Measurements from ENCODE around the gene SMCP. TPM values are rescaled to one million over a fixed set of nuclear protein-coding genes. Genes with fewer than 3 reads are reported as not detected.

Gene SMCP, protein sequence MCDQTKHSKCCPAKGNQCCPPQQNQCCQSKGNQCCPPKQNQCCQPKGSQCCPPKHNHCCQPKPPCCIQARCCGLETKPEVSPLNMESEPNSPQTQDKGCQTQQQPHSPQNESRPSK
- not detected for total RNA-seq

DNA sequence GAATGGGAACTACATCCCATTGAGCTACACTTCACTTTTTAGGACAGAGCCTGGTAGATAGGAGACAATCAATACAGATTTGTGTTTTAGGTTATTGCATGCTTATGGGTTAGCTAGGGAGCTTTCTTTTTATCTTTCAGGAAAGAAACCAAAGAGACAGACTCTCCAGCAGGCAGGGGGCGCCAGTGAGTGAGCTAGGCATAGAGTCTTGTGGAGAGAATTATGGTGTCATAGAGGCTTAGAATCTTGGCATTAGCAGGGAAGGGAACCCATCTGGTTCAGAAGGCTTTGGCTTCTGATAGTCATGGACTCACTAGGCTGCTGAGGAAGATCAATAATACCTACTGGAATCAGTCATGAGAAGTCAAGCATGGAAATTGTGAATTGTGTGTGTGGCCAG lies at the start of gene SMCP:
Gene SMCP (plus strand): TSS at position 281 of the 400 bp plus-strand sequence. CDS start 6,101 bp downstream, outside the sequence.
- Mint-ChIP-seq H3K4me3 (no peak within 1 kb of the TSS), H3K36me3 (ENCODE audit: low read depth) (no peaks in the 10 kb centered on the region), H3K4me1 (peaks cover 3% of the 10 kb centered on the region), H3K27me3 (peaks cover 11% of the 10 kb centered on the region), H3K27ac (no peak within 1 kb of the TSS), H3K9me3 (no peaks in the 10 kb centered on the region)
- DNase-seq: peak; percentile 10
- CTCF ChIA-PET: interaction anchor here (0.5 to 1.1 kb wide), 2 partner anchors 32 to 107 kb away, joined by 3 to 4 read pairs; no protein-coding TSS in a partner anchor
- POLR2A ChIA-PET: no interaction called here

DNA sequence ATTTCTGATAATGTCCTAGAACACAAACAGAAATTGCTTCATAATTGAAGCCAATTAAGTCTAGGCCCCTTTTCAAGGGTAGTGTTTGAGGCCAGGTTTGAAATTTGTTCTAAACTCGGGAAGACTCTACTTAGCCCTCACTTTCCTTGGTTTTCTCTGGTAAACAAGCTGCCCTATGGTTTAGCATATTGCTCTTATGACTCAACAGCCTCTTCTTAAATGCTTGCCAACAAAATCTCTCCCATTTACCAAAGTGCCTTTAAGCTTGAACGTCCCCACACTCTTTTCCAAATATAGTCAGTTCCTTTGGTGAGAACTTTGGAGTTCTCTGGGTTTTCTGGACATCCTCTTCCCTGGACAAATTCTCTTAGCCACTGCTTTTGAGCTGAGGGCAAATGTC lies 41.3 kb upstream of the SMCP start:
- Mint-ChIP-seq H3K4me3 (no peak overlapping the region), H3K27me3 (peaks cover 11% of the 10 kb centered on the region), H3K4me1 (no peaks in the 10 kb centered on the region), H3K27ac (no peak overlapping the region), H3K9me3 (no peaks in the 10 kb centered on the region), H3K36me3 (ENCODE audit: low read depth) (no peaks in the 10 kb centered on the region)
- DNase-seq: no peak
- CTCF ChIA-PET: no interaction called here
- POLR2A ChIA-PET: no interaction called here

GRCh38 chr1:152842556-152842955 lies 35.6 kb upstream of the SMCP start, which contains the start of gene LCE6A:
Gene LCE6A, plus strand, starts transcription at chr1:152842856. Its CDS starts 665 bp downstream, at chr1:152843521.
- Mint-ChIP-seq H3K27ac (no peak within 1 kb of the TSS), H3K4me3 (no peak within 1 kb of the TSS), H3K27me3 (peaks cover 5% of the 10 kb centered on the region), H3K4me1 (no peaks in the 10 kb centered on the region), H3K9me3 (no peaks in the 10 kb centered on the region), H3K36me3 (ENCODE audit: low read depth) (no peaks in the 10 kb centered on the region)
- CTCF ChIA-PET: no interaction called here
- POLR2A ChIA-PET: no interaction called here
- DNase-seq: no peak

DNA sequence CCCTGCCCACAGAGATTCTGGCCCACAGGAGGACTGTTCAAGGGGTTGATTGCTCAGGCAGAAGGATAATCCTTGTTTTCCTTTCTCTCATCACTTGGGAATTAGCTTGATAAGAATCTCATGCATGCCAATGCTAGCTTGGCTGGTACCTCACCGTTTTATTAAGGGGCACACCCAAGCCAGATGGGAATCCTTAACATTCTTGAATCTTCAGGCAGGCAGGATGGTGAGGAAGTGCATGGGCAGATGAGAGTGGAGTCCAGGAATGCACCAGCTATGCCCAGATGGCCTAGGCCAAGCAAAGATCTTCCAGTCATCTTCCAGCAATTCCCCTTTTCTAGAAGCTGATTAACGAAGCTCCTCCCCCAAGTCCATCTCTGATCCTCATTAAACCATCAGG lies 22.5 kb upstream of the SMCP start:
- ChIA-PET POLR2A (no interaction called here), CTCF (no interaction called here)
- Mint-ChIP-seq H3K4me3 (no peak overlapping the region), H3K27me3 (peaks cover 3% of the 10 kb centered on the region), H3K4me1 (no peaks in the 10 kb centered on the region), H3K9me3 (no peaks in the 10 kb centered on the region), H3K36me3 (ENCODE audit: low read depth) (no peaks in the 10 kb centered on the region), H3K27ac (no peak overlapping the region)
- no peak for DNase-seq

DNA sequence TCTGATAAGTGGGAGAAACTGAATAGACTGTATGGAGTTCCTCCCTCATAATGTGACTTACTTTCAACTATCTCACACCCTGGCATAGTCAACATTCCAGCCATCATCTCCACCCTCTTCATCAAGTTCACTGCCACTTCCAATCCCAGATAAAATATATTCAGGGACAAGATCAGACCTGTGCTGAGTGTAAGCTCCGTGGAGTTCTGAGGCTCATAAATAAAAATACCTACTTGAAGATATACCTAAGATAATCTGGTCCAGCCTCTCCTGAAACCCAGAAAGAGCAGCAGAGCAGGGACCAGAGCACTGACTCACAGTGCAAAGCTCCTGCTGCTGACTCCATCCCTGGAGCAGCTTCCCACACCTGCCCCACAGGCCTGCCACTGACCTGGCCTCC lies 20.1 kb upstream of the SMCP start:
- Mint-ChIP-seq H3K36me3 (ENCODE audit: low read depth) (no peaks in the 10 kb centered on the region), H3K27ac (no peak overlapping the region), H3K4me1 (no peaks in the 10 kb centered on the region), H3K9me3 (no peaks in the 10 kb centered on the region), H3K27me3 (peaks cover 3% of the 10 kb centered on the region), H3K4me3 (no peak overlapping the region)
- CTCF ChIA-PET: no interaction called here
- POLR2A ChIA-PET: no interaction called here
- DNase-seq: no peak

DNA sequence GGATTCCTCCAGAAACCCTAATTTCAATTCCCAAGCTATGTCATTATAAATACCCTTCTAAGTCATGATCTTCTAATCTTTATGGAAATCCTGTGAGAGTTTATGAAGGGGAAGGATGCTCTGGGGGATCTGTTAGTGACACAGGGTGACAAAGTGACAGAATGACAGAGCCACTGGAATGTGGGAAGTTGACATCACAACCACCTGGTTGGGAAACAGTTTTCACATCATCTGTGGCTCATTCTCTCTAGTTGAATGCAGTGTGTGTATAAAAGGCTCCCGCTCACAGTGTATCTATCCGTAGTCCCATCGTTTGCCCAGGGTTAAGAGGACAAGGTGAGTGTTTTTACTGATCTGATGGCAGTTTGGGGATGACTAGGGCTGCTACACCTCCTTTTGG lies 18.4 kb upstream of the SMCP start, which contains the start of gene LCE7A:
Gene LCE7A (plus strand): TSS at position 301 of the 400 bp plus-strand sequence. CDS start 702 bp downstream, outside the sequence.
- Mint-ChIP-seq H3K9me3 (no peaks in the 10 kb centered on the region), H3K27me3 (peaks cover 7% of the 10 kb centered on the region), H3K4me3 (no peak within 1 kb of the TSS), H3K36me3 (ENCODE audit: low read depth) (no peaks in the 10 kb centered on the region), H3K4me1 (no peaks in the 10 kb centered on the region), H3K27ac (no peak within 1 kb of the TSS)
- CTCF ChIA-PET: no interaction called here
- no peak for DNase-seq
- POLR2A ChIA-PET: no interaction called here

GRCh38 chr1:152860129-152860528 lies 18.0 kb upstream of the SMCP start:
- no peak overlapping the region for H3K4me3 Mint-ChIP-seq
- H3K4me1 Mint-ChIP-seq: no peaks in the 10 kb centered on the region
- ChIA-PET POLR2A (no interaction called here), CTCF (no interaction called here)
- no peak for DNase-seq
- H3K27ac Mint-ChIP-seq: no peak overlapping the region
- no peaks in the 10 kb centered on the region for H3K36me3 Mint-ChIP-seq (ENCODE audit: low read depth)
- peaks cover 7% of the 10 kb centered on the region for H3K27me3 Mint-ChIP-seq
- H3K9me3 Mint-ChIP-seq: no peaks in the 10 kb centered on the region

DNA sequence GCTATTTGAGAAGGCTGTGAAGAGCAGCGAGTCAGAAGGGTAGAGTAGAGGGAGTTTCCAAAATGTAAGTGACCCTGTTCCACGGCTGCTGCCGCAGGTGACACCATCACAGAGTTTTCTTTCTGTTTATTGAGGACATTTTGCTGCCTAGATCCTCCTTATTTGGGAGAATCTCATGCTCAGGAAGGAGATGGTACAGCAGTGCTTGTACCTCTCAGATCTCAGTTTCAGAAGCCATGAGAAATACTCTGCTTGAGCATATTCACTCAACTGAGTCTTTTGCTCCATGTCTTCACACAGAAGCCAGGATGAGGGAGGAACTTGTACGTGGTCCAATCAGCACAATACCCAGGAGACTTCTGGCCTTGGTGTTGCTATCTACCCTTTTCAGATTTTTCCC lies 16.7 kb upstream of the SMCP start:
- CTCF ChIA-PET: no interaction called here
- no peak for DNase-seq
- Mint-ChIP-seq H3K36me3 (ENCODE audit: low read depth) (no peaks in the 10 kb centered on the region), H3K4me1 (no peaks in the 10 kb centered on the region), H3K27ac (no peak overlapping the region), H3K9me3 (no peaks in the 10 kb centered on the region), H3K27me3 (peaks cover 7% of the 10 kb centered on the region), H3K4me3 (no peak overlapping the region)
- POLR2A ChIA-PET: no interaction called here

GRCh38 chr1:152864443-152864842 lies 13.7 kb upstream of the SMCP start:
- ChIA-PET POLR2A (no interaction called here), CTCF (no interaction called here)
- Mint-ChIP-seq H3K4me1 (no peaks in the 10 kb centered on the region), H3K4me3 (no peak overlapping the region), H3K36me3 (ENCODE audit: low read depth) (no peaks in the 10 kb centered on the region), H3K27ac (no peak overlapping the region), H3K27me3 (peaks cover 4% of the 10 kb centered on the region), H3K9me3 (no peaks in the 10 kb centered on the region)
- no peak for DNase-seq

GRCh38 chr1:152866321-152866720 lies 11.8 kb upstream of the SMCP start:
- no peak overlapping the region for H3K27ac Mint-ChIP-seq
- no peak overlapping the region for H3K4me3 Mint-ChIP-seq
- ChIA-PET POLR2A (no interaction called here), CTCF (no interaction called here)
- H3K4me1 Mint-ChIP-seq: no peaks in the 10 kb centered on the region
- no peaks in the 10 kb centered on the region for H3K9me3 Mint-ChIP-seq
- no peak for DNase-seq
- peaks cover 4% of the 10 kb centered on the region for H3K27me3 Mint-ChIP-seq
- H3K36me3 Mint-ChIP-seq (ENCODE audit: low read depth): no peaks in the 10 kb centered on the region

DNA sequence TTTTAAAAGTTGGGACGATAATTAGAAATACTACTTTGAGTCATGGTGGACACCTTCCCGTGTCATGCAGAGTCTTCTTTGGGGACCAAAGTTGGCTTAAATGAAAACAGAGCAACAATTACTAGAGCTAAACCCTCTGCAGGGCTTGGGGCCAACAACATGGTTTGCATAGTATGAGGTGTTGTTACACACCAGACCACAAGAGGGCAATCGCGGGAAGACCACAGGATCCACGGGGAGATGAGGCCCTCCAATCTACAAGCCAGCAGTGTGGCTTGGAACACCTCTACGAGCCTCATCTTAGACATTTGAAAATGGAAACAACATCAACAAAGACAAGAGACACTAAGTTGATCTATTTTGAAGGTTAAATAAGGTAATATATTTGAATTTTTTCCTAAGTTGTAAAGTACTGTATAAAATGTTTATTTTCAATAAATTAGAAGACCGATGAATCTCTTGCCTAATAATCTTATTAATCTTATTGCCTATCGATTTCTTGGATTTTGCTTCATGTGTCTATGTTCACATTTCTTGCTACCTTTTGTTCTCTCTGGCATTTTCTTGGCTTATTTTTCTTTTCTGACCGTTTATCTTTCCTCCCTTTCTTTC lies 8.2 kb upstream of the SMCP start:
- no peaks in the 10 kb centered on the region for H3K4me1 Mint-ChIP-seq
- H3K4me3 Mint-ChIP-seq: no peak overlapping the region
- no peaks in the 10 kb centered on the region for H3K9me3 Mint-ChIP-seq
- H3K27me3 Mint-ChIP-seq: peaks cover 6% of the 10 kb centered on the region
- DNase-seq: peak; percentile 69
- H3K27ac Mint-ChIP-seq: no peak overlapping the region
- ChIA-PET POLR2A (no interaction called here), CTCF (no interaction called here)
- H3K36me3 Mint-ChIP-seq (ENCODE audit: low read depth): no peaks in the 10 kb centered on the region

DNA sequence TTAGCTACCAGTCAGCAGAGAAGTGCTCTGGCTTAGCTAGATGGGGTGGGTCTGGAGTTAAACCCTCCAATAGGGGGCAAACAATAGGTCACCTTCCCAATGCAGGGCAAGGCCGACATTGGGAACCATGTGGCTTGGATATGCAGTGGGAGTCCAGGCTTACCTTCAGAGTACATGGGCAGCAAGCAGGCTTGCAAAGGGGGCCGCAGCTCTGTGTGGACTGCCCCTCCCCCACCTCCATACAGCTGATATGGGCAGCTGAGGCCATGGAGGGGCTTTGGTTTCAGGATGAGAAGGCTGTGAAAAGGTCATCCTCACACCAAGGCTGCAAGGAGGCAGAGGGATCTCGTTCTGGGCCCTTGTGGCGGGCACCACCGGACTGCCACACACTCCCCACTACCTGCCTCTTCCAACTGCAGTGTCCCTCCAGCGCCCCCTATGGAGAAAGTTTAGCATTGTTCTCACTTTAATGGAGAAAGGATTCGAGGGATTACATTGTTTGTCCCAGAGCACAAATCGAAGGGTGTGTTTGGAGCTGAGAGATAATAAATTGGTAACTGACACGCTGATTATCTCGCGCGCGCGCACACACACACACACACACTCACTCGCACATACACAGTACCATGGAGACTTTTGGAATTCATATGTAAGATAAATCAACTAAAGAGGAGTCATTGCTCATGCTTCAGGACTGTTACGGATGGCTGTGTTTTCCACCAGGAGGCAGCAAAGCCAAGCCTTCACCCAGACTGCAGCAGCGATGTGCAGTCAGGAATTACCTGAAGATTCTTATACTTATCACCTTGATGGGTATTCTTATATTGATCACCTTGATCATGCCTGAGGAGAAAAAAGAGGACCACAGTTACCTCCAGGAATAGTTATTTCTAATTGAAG lies 7.0 kb upstream of the SMCP start:
- H3K9me3 Mint-ChIP-seq: no peaks in the 10 kb centered on the region
- no peak overlapping the region for H3K4me3 Mint-ChIP-seq
- no peaks in the 10 kb centered on the region for H3K36me3 Mint-ChIP-seq (ENCODE audit: low read depth)
- peak; percentile 15 for DNase-seq
- H3K27ac Mint-ChIP-seq: no peak overlapping the region
- H3K27me3 Mint-ChIP-seq: peaks cover 11% of the 10 kb centered on the region
- ChIA-PET CTCF (no interaction called here), POLR2A (no interaction called here)
- H3K4me1 Mint-ChIP-seq: no peaks in the 10 kb centered on the region

- no peaks in the 10 kb centered on the region for H3K9me3 Mint-ChIP-seq
- ChIA-PET POLR2A (no interaction called here), CTCF (no interaction called here)
- no peak for DNase-seq
- no peaks in the 10 kb centered on the region for H3K4me1 Mint-ChIP-seq
- H3K27ac Mint-ChIP-seq: no peak overlapping the region
- no peak overlapping the region for H3K4me3 Mint-ChIP-seq
- H3K27me3 Mint-ChIP-seq: peaks cover 11% of the 10 kb centered on the region
- no peaks in the 10 kb centered on the region for H3K36me3 Mint-ChIP-seq (ENCODE audit: low read depth)
Observed at GRCh38 chr1:152871731-152872126, 6.4 kb upstream of the SMCP start.
